Daoy (cell line): ENCODE results near the gene C2orf72. TPM values are rescaled to one million over a fixed set of nuclear protein-coding genes. Genes with fewer than 3 reads are reported as not detected.
"Not testable (repeated sequence)": the region's sequence is repeated elsewhere in the genome, so short reads cannot be mapped to it uniquely, and the experiment has no call there.

Source experiments
- DNase-seq: peaks from one replicate; pipeline ENCODE4 v3.0.0-alpha.2; 2015; ENCODE audit warnings: low read depth
- total RNA-seq: library from RNA; depleted of rRNA; stranded (reverse); fragments of >200 nt; shearing (Covaris generic); gene quantifications from 2 replicates; pipeline ENCODE4 v1.2.3, GENCODE V29; 2014; rRNA removed

The C2orf72 gene
- 0.57 and 0.86 TPM in 2 replicates for total RNA-seq

- peak; percentile 24 for DNase-seq
These were observed at the start of gene C2orf72 for GRCh38 chr2:231037202-231037730. C2orf72 (plus strand) TSS chr2:231037523; CDS start chr2:231037566, 43 bp downstream.

- no peak for DNase-seq
These were observed 47.6 kb upstream of the C2orf72 start for GRCh38 chr2:230989731-230990130.

DNA sequence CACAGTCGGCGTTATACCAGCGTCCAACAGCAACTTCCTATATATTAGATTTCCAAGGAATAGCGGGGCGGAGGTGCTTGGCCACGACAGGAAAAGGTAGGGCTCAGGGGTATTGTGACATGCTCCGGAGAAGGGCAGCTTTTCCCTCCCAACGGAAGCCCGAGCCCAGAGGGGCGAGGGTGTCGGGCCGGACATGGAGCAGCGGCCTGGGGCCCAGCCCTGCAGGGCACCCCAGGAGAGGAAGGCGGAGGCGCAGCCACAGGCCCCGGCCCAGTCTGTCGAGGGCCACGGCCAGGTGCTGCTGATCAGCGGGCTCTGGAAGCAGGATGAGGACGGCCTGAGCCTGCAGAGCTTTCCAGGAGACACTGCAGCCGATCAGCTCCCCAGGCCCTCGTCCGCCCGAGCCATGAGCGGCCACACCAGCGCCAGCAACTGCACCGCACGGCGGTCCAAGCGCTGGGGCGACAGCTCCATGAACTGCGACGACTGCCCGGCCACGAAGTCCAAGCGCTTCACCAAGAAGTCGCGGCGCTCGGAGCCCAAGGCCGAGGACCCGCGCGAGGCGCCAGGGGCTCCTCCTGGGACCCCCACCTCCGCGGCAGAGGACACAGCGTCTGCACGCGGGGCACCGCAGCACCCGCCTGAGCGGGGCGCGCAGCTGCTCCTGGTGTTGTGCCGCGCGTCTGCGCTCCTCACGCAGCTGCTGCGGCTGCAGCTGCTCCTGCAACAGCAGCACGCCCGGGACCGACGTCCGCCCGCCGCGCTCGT lies 47.0 kb upstream of the C2orf72 start:
- DNase-seq: no peak

GRCh38 chr2:230990899-230991150 lies 46.5 kb upstream of the C2orf72 start:
- DNase-seq: no peak

DNA sequence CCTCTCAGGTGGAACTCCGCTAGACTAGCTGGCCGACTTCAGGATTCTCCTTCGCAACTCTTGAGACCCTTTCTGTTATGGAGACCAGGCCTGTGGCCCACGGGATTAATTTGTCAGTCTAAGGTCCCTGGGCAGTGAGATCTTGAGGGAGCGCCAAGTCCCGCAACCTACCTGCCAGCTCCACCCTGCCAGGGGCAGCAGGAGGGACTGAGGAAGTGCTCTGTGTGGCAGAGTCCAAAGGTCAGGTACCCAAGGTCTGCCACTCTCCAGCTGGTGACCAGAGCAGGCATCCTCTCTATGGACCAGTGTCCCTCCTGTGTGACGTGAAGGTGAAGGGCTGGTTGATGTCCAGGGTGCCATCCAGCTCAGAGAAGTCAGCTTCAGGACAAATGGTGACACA lies 45.7 kb upstream of the C2orf72 start:
- no peak for DNase-seq

- no peak for DNase-seq
These were observed 41.5 kb upstream of the C2orf72 start, which contains the start of gene SPATA3 for GRCh38 chr2:230995821-230996220. SPATA3 (plus strand) TSS chr2:230996121; CDS start chr2:230996234, 113 bp downstream.

DNA sequence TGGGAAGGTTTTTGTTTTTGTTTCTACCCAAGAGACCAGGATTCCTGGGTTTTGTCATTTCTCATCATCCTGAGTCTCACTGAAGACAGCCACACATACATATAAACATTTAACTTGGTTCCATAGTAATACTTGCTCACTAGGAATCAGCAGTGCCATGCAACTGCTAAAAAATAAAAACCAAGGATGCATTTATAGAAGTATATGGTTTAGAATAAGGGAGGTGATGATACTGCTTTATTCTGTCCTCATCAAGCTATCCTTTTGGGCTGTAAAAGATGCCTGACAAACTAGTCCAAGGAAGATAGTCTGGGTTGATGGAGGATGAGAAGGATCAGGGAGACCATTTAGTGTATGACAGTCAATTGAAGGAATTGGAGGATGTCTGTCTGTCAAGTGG lies 40.7 kb upstream of the C2orf72 start:
- no peak for DNase-seq

DNA sequence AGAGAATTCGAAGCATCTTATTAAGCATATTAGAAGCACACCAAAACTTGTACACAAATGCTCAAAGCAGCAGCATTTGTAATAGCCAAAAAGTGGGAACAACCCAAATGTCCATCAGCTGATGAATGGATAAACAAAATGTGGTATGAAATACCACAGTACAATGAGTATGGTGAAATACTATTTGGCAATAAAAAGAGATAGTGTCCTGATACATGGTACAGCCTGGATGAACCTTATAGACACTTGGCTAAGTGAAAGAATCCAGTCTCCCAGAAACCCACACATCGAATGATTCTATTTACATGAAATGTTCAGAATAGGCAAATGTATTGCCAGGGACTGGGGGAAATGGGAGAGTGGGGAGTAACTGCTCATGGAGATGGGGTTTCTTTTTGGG lies 38.4 kb upstream of the C2orf72 start:
- no peak for DNase-seq

GRCh38 chr2:230999477-230999876 lies 37.8 kb upstream of the C2orf72 start:
- DNase-seq: no peak

GRCh38 chr2:231000211-231000904 lies 37.0 kb upstream of the C2orf72 start:
- peak; percentile 18 for DNase-seq

- no peak for DNase-seq
These were observed 36.3 kb upstream of the C2orf72 start for GRCh38 chr2:231001036-231001435.

GRCh38 chr2:231001921-231002320 lies 35.4 kb upstream of the C2orf72 start:
- no peak for DNase-seq

- no peak for DNase-seq
These were observed 34.7 kb upstream of the C2orf72 start for GRCh38 chr2:231002641-231003040.

GRCh38 chr2:231003186-231003585 lies 34.1 kb upstream of the C2orf72 start:
- DNase-seq: no peak

- DNase-seq: not testable (repeated sequence)
These were observed 32.4 kb upstream of the C2orf72 start for GRCh38 chr2:231004930-231005329.

DNA sequence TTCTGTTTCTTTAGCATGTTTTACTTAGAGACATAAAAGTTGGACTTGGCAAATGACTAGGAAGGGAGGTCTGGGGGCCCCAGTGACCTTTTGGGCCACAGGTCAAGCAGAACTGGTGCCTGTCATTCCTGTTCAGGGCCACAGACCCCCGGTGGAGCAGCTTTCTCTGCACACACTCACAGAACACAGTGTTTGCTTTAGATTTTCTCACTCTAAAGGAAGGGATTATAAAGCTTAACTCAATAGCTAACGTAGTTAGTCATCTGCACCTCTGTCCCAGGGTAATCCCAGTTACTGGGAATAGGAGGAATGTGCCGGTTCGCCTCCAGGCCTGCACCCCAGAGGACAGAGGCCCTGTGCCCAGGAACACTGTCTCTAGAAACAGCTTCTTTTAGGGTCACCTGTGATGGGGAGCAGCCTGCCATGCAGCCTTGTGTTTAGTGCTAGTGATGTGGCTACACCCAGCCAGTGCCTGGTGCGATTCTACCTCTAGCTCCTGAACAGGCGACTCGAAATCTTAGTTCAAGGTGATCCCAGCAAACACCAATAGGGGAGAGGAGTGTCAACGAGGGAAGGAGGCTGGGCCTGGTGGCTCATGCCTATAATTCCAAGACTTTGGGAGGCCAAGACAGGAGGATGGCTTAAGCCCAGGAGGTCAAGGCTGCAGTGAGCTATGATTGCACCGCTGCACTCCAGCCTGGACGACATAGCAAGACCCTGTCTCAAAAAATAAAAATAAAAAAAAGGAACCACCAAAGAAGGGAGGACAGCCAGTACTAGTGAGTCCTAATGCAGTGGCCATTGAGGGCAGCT lies 29.8 kb upstream of the C2orf72 start:
- DNase-seq: no peak

GRCh38 chr2:231008131-231008530 lies 29.2 kb upstream of the C2orf72 start:
- DNase-seq: no peak

DNA sequence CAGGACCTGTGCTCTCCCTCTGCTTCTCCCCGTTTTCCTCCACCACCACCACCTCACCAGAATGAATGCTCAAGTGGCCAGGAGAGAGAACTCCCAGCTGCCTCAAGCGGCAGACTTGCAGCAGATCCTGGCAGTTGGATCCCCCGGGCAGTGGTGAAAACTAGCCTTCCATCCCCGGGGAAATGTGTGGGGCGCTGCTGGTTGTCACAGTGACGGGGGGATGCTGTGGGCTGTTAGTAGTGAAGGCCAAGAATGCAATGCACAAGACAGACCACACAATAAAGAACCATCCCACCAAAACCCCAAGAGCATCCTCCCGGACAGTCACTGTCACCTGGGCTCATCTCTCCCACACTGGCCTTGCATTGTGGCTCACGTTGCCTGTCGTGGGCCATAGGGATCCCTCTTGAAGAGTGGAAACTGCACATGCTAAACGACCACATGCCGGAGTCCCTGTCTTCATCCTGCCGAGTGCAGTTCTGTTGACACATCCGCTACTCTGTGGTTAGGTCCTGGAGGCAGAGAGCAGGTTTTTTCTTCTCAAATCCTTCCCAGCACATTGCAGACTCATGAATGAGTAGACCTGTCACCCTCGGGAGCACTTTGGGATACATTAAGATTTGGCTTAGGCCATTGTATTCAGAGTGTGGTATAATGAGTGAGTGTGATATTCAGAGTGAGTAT lies 27.9 kb upstream of the C2orf72 start:
- no peak for DNase-seq

DNA sequence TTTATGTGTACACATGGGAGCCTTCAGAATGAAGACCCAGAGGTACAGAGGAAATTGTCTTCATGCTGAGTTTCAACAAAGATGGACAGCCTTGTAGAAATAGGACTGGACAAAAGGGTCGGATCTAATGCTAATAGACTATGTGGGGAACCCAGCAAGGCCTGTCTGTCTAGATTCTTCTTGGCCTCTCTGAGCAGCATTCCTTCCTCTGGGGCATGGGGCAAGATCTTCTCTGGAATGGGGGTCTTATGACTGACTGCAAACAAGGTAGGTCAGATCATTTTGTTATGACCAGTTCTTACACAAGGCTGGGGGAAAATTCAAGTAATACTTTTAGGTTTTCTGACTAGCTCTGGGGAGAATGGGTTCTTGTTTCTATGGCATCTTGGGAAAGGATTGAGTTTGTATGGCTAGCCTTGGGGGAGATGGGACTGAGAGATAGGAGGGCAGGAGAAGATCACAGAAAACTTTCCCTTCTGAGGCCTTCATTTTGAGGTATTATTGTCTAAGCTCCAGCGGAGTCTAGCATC lies 27.1 kb upstream of the C2orf72 start:
- no peak for DNase-seq

DNA sequence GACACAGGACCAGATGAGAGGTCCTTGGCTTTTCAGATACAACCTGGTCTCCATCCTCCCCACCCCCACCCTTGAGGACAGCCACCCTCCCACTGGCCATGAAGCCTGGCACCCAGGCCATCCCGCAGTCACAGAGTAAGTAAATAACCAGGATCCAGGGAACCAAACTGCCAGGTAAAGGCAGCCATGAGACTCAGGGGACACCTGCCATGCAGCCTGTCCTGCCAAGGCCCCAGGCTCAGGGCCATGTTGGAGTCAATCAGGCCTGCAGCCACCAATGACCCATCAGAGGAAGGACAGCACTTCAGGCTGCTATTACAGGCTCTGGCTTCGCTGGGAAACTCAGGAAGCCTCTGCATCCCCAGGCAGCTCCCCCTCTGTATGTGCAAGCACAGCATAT lies 25.8 kb upstream of the C2orf72 start:
- no peak for DNase-seq

- DNase-seq: no peak
These were observed 24.9 kb upstream of the C2orf72 start for GRCh38 chr2:231012463-231012862.
